Activated naive CD4-positive, alpha-beta T cell treated with anti-CD3 and anti-CD28 coated beads, Interleukin-2, amount 50 U/mL, for 72 hours (primary cell): ENCODE results near the gene ACP3. TPM values are rescaled to one million over a fixed set of nuclear protein-coding genes. Genes with fewer than 3 reads are reported as not detected.

Experiments used
- total RNA-seq, 2 donors: library from RNA; stranded (reverse); gene quantifications; one replicate each; pipeline ENCODE4 v1.2.3, GENCODE V29; 2022

Gene ACP3
- total RNA-seq, 2 donors from 2014 or later = not detected

Other genes with a start within 250 kb of the ACP3 start
- 10 to 100 TPM; 34.3 to 43.1 TPM for gene DNAJC13, start 100.1 kb downstream of the ACP3 start, total RNA-seq